ENCODE measurements around the gene ARSG. TPM values are rescaled to one million over a fixed set of nuclear protein-coding genes. Genes with fewer than 3 reads are reported as not detected.

ARSG gene
- total RNA-seq, 1 experiment from 2014 or later: 7.9 TPM

DNA sequence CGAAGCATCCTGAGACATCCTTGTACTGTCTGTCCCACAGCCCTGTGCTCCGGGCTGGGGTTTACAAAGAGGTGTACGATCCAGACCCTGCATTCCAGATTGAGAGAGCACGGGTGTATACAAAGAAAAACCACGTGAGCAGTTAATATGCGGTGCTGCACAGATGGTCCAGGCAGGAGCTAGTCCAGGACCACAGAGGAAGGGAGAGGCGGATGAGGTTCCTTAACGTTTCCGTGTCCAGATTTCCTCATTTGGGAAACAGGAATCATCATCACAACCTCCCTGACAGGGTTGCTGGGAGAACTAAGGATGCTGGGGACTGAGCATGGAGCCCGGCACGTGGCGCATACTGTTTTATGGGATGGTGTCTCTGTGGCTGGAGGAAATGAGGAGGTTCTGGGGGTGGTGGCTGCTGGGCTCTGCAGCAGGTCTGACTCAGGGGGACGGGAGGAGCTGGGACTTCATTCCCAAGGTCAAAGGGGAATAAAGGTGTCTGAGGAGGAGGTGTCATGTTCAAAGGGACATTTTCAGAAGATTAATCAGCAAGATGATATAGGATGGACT lies 139.8 kb downstream of the ARSG start:
- no peak overlapping the region for H3K4me3 Mint-ChIP-seq
- TF ChIP-seq ETV6 (CRISPR knock-in tag; IDR thresholded peaks at IDR 0.05) (no peak), NFE2L1 (CRISPR knock-in tag; IDR thresholded peaks at IDR 0.05) (no peak), ZNF671 (CRISPR knock-in tag; IDR thresholded peaks at IDR 0.05) (no peak), TEAD1 (CRISPR knock-in tag; IDR thresholded peaks at IDR 0.05) (no peak), CREB1 (CRISPR knock-in tag; IDR thresholded peaks at IDR 0.05) (no peak), MAX (CRISPR knock-in tag; IDR thresholded peaks at IDR 0.05) (no peak), MYBL2 (CRISPR knock-in tag; IDR thresholded peaks at IDR 0.05) (no peak), ZNF396 (CRISPR knock-in tag; IDR thresholded peaks at IDR 0.05; ENCODE audit: borderline replicate concordance) (no peak), NFYB (CRISPR knock-in tag; conservative IDR thresholded peaks at IDR 0.05; ENCODE audit: low read depth) (no peak), AR (CRISPR knock-in tag; IDR thresholded peaks at IDR 0.05) (no peak), SMAD4 (CRISPR knock-in tag; IDR thresholded peaks at IDR 0.05) (no peak)
- TF ChIP-seq, protein P1, sequence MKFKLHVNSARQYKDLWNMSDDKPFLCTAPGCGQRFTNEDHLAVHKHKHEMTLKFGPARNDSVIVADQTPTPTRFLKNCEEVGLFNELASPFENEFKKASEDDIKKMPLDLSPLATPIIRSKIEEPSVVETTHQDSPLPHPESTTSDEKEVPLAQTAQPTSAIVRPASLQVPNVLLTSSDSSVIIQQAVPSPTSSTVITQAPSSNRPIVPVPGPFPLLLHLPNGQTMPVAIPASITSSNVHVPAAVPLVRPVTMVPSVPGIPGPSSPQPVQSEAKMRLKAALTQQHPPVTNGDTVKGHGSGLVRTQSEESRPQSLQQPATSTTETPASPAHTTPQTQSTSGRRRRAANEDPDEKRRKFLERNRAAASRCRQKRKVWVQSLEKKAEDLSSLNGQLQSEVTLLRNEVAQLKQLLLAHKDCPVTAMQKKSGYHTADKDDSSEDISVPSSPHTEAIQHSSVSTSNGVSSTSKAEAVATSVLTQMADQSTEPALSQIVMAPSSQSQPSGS (CRISPR knock-in tag; IDR thresholded peaks at IDR 0.05; ENCODE audit: borderline replicate concordance, low read depth): no peak
- DNase-seq (ENCODE audit: low spot score) (no peak), ATAC-seq (no peak)
- CTCF ChIA-PET: interaction anchor here (1.0 to 3.4 kb wide), 12 partner anchors 8 to 258 kb away, joined by 3 to 18 read pairs (median 4); partner anchors contain the start of gene WIPI1
- POLR2A ChIA-PET: no interaction called here
- peaks cover 2% of the 10 kb centered on the region for H3K4me1 Mint-ChIP-seq
- no peaks in the 10 kb centered on the region for H3K27me3 Mint-ChIP-seq (ENCODE audit: low read depth)
- H3K9me3 Mint-ChIP-seq: no peaks in the 10 kb centered on the region
- no peak overlapping the region for H3K27ac Mint-ChIP-seq
- H3K36me3 Mint-ChIP-seq: peaks cover 12% of the 10 kb centered on the region; the same call in 1 of the 2 replicates

DNA sequence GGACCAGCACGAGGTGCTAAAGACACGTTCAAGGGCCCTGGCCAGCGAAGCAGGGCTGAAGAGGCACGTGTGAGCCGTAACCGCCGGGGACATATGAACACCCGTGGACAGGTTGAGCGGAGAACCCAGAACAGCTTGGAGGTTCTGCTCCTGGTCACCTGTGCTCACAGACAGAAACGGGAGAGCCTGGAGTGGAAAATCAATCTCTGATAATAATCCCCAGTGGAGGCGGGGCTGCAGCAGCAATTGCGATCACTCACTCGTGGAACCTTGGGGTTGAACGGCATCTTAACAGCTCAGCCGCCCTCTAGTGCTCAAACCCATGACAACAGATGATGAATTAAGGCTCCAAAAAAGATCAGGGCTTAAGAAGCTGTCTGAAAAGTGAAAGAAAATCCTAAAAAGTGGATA lies 140.4 kb downstream of the ARSG start:
- Mint-ChIP-seq H3K9me3 (no peaks in the 10 kb centered on the region), H3K4me1 (peaks cover 4% of the 10 kb centered on the region), H3K27ac (0 out of 2 replicates have a peak overlapping the region, but pooled peaks have one; percentile 11), H3K4me3 (no peak overlapping the region), H3K36me3 (peaks cover 13% of the 10 kb centered on the region; the same call in 1 of the 2 replicates), H3K27me3 (ENCODE audit: low read depth) (no peaks in the 10 kb centered on the region)
- ChIA-PET CTCF (interaction anchor here (0.7 to 3.4 kb wide), 16 partner anchors 9 to 374 kb away, joined by 3 to 18 read pairs (median 4); partner anchors contain the start of gene WIPI1), POLR2A (no interaction called here)
- peak; percentile 55 for ATAC-seq
- TF ChIP-seq ZSCAN18 (CRISPR knock-in tag; IDR thresholded peaks at IDR 0.05) (no peak), OVOL2 (CRISPR knock-in tag; IDR thresholded peaks at IDR 0.05; ENCODE audit: borderline replicate concordance) (no peak)
- DNase-seq (ENCODE audit: low spot score): peak; percentile 42

DNA sequence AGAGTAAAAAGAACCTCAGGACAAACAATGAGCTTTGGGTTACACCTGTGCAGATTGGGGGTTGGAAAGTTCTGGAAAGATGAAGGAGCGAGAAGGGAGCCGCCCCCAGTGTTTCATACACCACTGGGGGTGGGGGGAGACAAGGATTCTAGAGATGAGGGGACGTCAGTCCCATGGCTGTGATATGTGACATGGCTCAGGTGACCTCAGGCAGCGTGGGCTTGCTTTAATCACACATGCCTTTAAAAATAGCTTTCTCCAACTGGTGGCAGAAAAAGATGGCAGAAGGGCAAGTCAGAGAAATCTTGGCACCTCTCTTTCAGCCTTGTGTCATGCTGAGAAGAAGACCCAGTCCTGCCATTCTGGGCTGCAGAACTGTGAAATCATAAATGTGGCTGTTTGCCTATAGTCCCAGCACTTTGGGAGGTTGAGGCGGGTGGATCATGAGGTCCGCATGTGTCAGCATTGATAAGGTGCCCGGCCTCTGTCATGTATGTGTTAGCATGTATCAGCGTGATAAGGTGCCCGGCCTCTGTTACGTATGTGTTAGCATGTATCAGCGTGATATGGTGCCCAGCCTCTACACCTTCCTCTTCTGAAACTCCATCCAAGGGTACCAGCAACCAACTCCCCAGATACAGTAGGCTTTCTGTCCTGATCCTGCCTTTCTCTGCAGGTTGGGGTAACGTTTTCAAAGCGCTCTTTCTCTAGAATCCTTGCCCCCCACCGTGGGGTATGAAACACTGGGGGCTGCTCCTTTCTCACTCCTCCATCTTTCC lies 141.0 kb downstream of the ARSG start:
- peaks cover 4% of the 10 kb centered on the region for H3K4me1 Mint-ChIP-seq
- H3K4me3 Mint-ChIP-seq: no peak overlapping the region
- peaks cover 13% of the 10 kb centered on the region; the same call in 1 of the 2 replicates for H3K36me3 Mint-ChIP-seq
- H3K27me3 Mint-ChIP-seq (ENCODE audit: low read depth): no peaks in the 10 kb centered on the region
- ATAC-seq: no peak
- DNase-seq (ENCODE audit: low spot score): no peak
- ChIA-PET CTCF (interaction anchor here (0.7 to 3.4 kb wide), 16 partner anchors 9 to 375 kb away, joined by 3 to 18 read pairs (median 4); partner anchors contain the start of gene WIPI1), POLR2A (no interaction called here)
- H3K27ac Mint-ChIP-seq: 0 out of 2 replicates have a peak overlapping the region, but pooled peaks have one; percentile 11
- no peaks in the 10 kb centered on the region for H3K9me3 Mint-ChIP-seq
- TF ChIP-seq CDX4 (CRISPR knock-in tag; IDR thresholded peaks at IDR 0.05; ENCODE audit: borderline replicate concordance) (no peak), NR1H2 (CRISPR knock-in tag; IDR thresholded peaks at IDR 0.05) (no peak), ZNF425 (CRISPR knock-in tag; conservative IDR thresholded peaks at IDR 0.05) (no peak), ELF4 (CRISPR knock-in tag; IDR thresholded peaks at IDR 0.05; ENCODE audit: low read depth) (no peak), PRRX2 (CRISPR knock-in tag; IDR thresholded peaks at IDR 0.05) (no peak), ETV6 (CRISPR knock-in tag; IDR thresholded peaks at IDR 0.05) (no peak), TEAD4 (CRISPR knock-in tag; IDR thresholded peaks at IDR 0.05) (no peak)
- TF ChIP-seq, protein P2, sequence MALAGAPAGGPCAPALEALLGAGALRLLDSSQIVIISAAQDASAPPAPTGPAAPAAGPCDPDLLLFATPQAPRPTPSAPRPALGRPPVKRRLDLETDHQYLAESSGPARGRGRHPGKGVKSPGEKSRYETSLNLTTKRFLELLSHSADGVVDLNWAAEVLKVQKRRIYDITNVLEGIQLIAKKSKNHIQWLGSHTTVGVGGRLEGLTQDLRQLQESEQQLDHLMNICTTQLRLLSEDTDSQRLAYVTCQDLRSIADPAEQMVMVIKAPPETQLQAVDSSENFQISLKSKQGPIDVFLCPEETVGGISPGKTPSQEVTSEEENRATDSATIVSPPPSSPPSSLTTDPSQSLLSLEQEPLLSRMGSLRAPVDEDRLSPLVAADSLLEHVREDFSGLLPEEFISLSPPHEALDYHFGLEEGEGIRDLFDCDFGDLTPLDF (CRISPR knock-in tag; IDR thresholded peaks at IDR 0.05): no peak
